DOHH2 (cell line): ENCODE results near the gene OSBPL1A.

Experiments
- EZH2phosphoT487 ChIP-seq: fragments of 200-600 bp; sonication (generic); IDR thresholded peaks from 2 replicates; pipeline ENCODE4 v1.6.1; 2017; ENCODE audit warnings: borderline replicate concordance, mild to moderate bottlenecking, antibody characterized with exemption, low read length, moderate library complexity, mixed read lengths
- TF ChIP-seq, protein P1 (sequence below): fragments of 200-600 bp; sonication (generic); IDR thresholded peaks from one replicate; pipeline ENCODE4 v1.5.1; 2014; ENCODE audit warnings: antibody characterized with exemption, mild to moderate bottlenecking, low read depth, low read length; ENCODE audit not compliant: poor library complexity, severe bottlenecking

DNA sequence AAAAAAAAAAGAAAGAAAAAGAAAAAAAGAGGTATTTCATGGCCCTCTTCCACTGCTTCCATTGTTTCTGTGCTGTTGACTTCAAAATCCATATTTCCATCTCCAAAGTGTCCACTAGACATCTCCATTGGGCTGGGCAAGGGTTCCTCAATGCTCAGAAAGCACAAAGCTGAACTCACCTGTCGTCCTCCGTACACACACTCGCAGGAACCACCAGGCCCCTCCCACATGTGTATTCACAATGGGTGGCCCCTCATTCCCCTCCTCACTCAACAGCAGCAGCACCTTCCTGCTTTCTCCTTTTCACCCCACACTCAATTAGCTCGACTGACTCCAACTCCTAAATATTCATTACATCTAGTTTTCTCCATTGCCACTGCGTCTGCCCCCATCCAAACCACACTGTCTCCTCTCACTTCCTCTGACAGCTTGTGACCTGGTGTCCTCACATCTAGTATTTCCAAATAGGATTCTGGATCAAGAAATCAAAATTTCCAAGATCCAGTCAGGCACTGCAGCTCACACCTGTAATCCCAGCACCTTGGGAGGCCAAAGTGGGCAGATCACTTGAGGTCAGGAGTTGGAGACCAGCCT is 25.2 kb downstream of the OSBPL1A start:
- TF ChIP-seq, protein P1, sequence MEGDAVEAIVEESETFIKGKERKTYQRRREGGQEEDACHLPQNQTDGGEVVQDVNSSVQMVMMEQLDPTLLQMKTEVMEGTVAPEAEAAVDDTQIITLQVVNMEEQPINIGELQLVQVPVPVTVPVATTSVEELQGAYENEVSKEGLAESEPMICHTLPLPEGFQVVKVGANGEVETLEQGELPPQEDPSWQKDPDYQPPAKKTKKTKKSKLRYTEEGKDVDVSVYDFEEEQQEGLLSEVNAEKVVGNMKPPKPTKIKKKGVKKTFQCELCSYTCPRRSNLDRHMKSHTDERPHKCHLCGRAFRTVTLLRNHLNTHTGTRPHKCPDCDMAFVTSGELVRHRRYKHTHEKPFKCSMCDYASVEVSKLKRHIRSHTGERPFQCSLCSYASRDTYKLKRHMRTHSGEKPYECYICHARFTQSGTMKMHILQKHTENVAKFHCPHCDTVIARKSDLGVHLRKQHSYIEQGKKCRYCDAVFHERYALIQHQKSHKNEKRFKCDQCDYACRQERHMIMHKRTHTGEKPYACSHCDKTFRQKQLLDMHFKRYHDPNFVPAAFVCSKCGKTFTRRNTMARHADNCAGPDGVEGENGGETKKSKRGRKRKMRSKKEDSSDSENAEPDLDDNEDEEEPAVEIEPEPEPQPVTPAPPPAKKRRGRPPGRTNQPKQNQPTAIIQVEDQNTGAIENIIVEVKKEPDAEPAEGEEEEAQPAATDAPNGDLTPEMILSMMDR = no peak
- no peak for TF ChIP-seq EZH2phosphoT487
